Measurements from ENCODE around the gene CTDP1.

Gene CTDP1

GRCh38 chr18:79754831-79755351 lies 75.3 kb downstream of the CTDP1 start:
- H3K27ac ChIP-seq (ENCODE audit: extremely low read depth, low read depth, low read length): no peak overlapping the region
- H3K9me3 ChIP-seq (ENCODE audit: control insufficient read depth, insufficient read depth, low read depth, low read length): no peaks in the 10 kb centered on the region
- peaks cover 0 to 19% of the 10 kb centered on the region in 2 experiments; a peak in 1 of 3 replicates for H3K36me3 ChIP-seq (ENCODE audit: control insufficient read depth in 2 of 2, insufficient read depth in 1 of 2, low read length in 2 of 2)
- POLR2A ChIA-PET: no interaction called here
- no peak for TF ChIP-seq ZNF324 (tag by site-specific recombination; IDR thresholded peaks at IDR 0.05)
- no peak for TF ChIP-seq ZNF132 (tag by site-specific recombination; IDR thresholded peaks at IDR 0.05; ENCODE audit: borderline replicate concordance)
- TF ChIP-seq ZBTB17 (tag by site-specific recombination; IDR thresholded peaks at IDR 0.05): no peak
- TF ChIP-seq ZNF121 (tag by site-specific recombination; IDR thresholded peaks at IDR 0.05): no peak
- TF ChIP-seq ZNF654 (tag by site-specific recombination; IDR thresholded peaks at IDR 0.05; ENCODE audit: low read depth): no peak
- TF ChIP-seq KLF7 (tag by site-specific recombination; IDR thresholded peaks at IDR 0.05; ENCODE audit: borderline replicate concordance): no peak
- TF ChIP-seq ZNF133 (tag by site-specific recombination; IDR thresholded peaks at IDR 0.05): no peak
- TF ChIP-seq ZNF768 (tag by site-specific recombination; IDR thresholded peaks at IDR 0.05): no peak
- TF ChIP-seq TRIM28 (IDR thresholded peaks at IDR 0.05; ENCODE audit: borderline replicate concordance, low read length): no peak
- no peak for TF ChIP-seq ZNF777 (tag by site-specific recombination; IDR thresholded peaks at IDR 0.05; ENCODE audit: borderline replicate concordance)
- no peak for TF ChIP-seq ZNF610 (tag by site-specific recombination; IDR thresholded peaks at IDR 0.05; ENCODE audit: borderline replicate concordance)
- CTCF ChIA-PET: no interaction called here
- H3K4me3 ChIP-seq (ENCODE audit: low read depth, low read length): no peak overlapping the region
- no peaks in the 10 kb centered on the region for H3K4me1 ChIP-seq (ENCODE audit: control insufficient read depth, insufficient read depth, low read length)

- no peak overlapping the region for H3K4me3 ChIP-seq (ENCODE audit: low read depth, low read length)
- no peaks in the 10 kb centered on the region for H3K9me3 ChIP-seq (ENCODE audit: control insufficient read depth, insufficient read depth, low read depth, low read length)
- TF ChIP-seq ZNF664 (tag by site-specific recombination; IDR thresholded peaks at IDR 0.05) (no peak), OSR2 (tag by site-specific recombination; IDR thresholded peaks at IDR 0.05) (no peak), WT1 (tag by site-specific recombination; IDR thresholded peaks at IDR 0.05) (no peak), ZNF585B (tag by site-specific recombination; IDR thresholded peaks at IDR 0.05) (no peak), REST (tag by site-specific recombination; IDR thresholded peaks at IDR 0.05) (no peak), ZNF701 (tag by site-specific recombination; IDR thresholded peaks at IDR 0.05) (no peak), ZNF521 (tag by site-specific recombination; IDR thresholded peaks at IDR 0.05) (no peak), SP2 (tag by site-specific recombination; IDR thresholded peaks at IDR 0.05) (no peak), ZNF548 (tag by site-specific recombination; IDR thresholded peaks at IDR 0.05) (no peak), GFI1B (tag by site-specific recombination; IDR thresholded peaks at IDR 0.05) (no peak)
- no peak overlapping the region for H3K27ac ChIP-seq (ENCODE audit: extremely low read depth, low read depth, low read length)
- ChIA-PET POLR2A (no interaction called here), CTCF (no interaction called here)
- no peaks in the 10 kb centered on the region for H3K4me1 ChIP-seq (ENCODE audit: control insufficient read depth, insufficient read depth, low read length)
- peaks cover 0 to 19% of the 10 kb centered on the region in 2 experiments; a peak in 1 of 3 replicates for H3K36me3 ChIP-seq (ENCODE audit: control insufficient read depth in 2 of 2, insufficient read depth in 1 of 2, low read length in 2 of 2)
Measured at GRCh38 chr18:79755496-79756142, 76.0 kb downstream of the CTDP1 start.

- CTCF ChIA-PET: no interaction called here
- Histone ChIP-seq H3K27ac (ENCODE audit: extremely low read depth, low read depth, low read length) (no peak overlapping the region), H3K4me1 (ENCODE audit: control insufficient read depth, insufficient read depth, low read length) (no peaks in the 10 kb centered on the region), H3K4me3 (ENCODE audit: low read depth, low read length) (no peak overlapping the region), H3K9me3 (ENCODE audit: control insufficient read depth, insufficient read depth, low read depth, low read length) (no peaks in the 10 kb centered on the region), H3K36me3 (ENCODE audit: control insufficient read depth in 2 of 2, insufficient read depth in 1 of 2, low read length in 2 of 2) (peaks cover 0 to 19% of the 10 kb centered on the region in 2 experiments; a peak in 1 of 3 replicates)
- POLR2A ChIA-PET: no interaction called here
- TF ChIP-seq SP2 (tag by site-specific recombination; IDR thresholded peaks at IDR 0.05) (no peak), GFI1B (tag by site-specific recombination; IDR thresholded peaks at IDR 0.05) (no peak), ZNF76 (tag by site-specific recombination; IDR thresholded peaks at IDR 0.05; ENCODE audit: borderline replicate concordance, low read depth) (no peak), ZBTB44 (tag by site-specific recombination; IDR thresholded peaks at IDR 0.05) (no peak), ZNF362 (tag by site-specific recombination; IDR thresholded peaks at IDR 0.05) (no peak)
Measured at GRCh38 chr18:79756143-79756500, 76.5 kb downstream of the CTDP1 start.

Data from HEK293 (cell line).